Nephron (organoid): Measurements from ENCODE around the gene PPIL6.

Experiments used
- H3K27ac Mint-ChIP-seq, 3 experiments: 2 replicates each; pipeline ENCODE4 v1.8.0; 2020; ENCODE audit warnings: mixed read lengths in 3 of 3, mild to moderate bottlenecking in 2 of 3, moderate library complexity in 1 of 3
- H3K27me3 Mint-ChIP-seq: 2 replicates; pipeline ENCODE4 v1.8.0; 2021; ENCODE audit warnings: low read depth, mild to moderate bottlenecking, moderate library complexity, mixed read lengths
- H3K36me3 Mint-ChIP-seq: 2 replicates; pipeline ENCODE4 v1.8.0; 2020; ENCODE audit warnings: low read depth, mixed read lengths
- H3K4me1 Mint-ChIP-seq: 2 replicates; pipeline ENCODE4 v1.8.0; 2020; ENCODE audit warnings: mixed read lengths
- H3K4me3 Mint-ChIP-seq, 3 experiments: 2 replicates each; pipeline ENCODE4 v1.8.0; 2020; ENCODE audit warnings: mild to moderate bottlenecking in 3 of 3, mixed read lengths in 3 of 3, moderate library complexity in 2 of 3
- H3K9me3 Mint-ChIP-seq: 2 replicates; pipeline ENCODE4 v1.8.0; 2020; ENCODE audit warnings: mixed read lengths
- TF ChIP-seq, protein P1 (sequence below), 3 experiments: fragments of 200-600 bp; sonication (generic); IDR thresholded peaks; one replicate each; pipeline ENCODE4 v1.5.0; 2021; ENCODE audit warnings: antibody characterized with exemption in 3 of 3; ENCODE audit not compliant: unreplicated experiment in 3 of 3

PPIL6 gene

DNA sequence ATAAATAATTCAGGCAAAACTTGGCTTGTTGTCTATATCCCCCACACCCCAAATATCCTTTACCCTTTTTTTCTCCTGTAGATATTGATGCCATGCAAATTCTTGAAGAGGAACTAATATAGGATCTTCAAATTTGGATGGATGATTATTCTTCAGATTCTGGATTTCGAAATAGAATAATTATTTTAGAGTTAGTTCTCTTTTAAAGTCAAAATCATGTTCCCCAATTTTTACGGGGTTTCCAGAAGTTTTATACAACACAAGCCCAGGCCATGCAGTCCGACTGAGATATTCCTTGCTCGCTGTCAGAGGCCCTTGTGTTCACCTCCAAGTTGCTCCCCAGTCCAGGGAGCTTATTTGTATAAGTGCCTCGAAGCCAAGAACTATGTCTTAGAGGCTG, 4.4 kb downstream of the PPIL6 start:
- Mint-ChIP-seq H3K27me3 (no peaks in the 10 kb centered on the region), H3K9me3 (no peaks in the 10 kb centered on the region), H3K27ac (no peak overlapping the region), H3K36me3 (no peaks in the 10 kb centered on the region), H3K4me1 (peaks cover 5% of the 10 kb centered on the region), H3K4me3 (no peak overlapping the region)
- TF ChIP-seq, protein P1, sequence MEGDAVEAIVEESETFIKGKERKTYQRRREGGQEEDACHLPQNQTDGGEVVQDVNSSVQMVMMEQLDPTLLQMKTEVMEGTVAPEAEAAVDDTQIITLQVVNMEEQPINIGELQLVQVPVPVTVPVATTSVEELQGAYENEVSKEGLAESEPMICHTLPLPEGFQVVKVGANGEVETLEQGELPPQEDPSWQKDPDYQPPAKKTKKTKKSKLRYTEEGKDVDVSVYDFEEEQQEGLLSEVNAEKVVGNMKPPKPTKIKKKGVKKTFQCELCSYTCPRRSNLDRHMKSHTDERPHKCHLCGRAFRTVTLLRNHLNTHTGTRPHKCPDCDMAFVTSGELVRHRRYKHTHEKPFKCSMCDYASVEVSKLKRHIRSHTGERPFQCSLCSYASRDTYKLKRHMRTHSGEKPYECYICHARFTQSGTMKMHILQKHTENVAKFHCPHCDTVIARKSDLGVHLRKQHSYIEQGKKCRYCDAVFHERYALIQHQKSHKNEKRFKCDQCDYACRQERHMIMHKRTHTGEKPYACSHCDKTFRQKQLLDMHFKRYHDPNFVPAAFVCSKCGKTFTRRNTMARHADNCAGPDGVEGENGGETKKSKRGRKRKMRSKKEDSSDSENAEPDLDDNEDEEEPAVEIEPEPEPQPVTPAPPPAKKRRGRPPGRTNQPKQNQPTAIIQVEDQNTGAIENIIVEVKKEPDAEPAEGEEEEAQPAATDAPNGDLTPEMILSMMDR (IDR thresholded peaks at IDR 0.05; ENCODE audit: unreplicated experiment in 3 of 3) = no peak

DNA sequence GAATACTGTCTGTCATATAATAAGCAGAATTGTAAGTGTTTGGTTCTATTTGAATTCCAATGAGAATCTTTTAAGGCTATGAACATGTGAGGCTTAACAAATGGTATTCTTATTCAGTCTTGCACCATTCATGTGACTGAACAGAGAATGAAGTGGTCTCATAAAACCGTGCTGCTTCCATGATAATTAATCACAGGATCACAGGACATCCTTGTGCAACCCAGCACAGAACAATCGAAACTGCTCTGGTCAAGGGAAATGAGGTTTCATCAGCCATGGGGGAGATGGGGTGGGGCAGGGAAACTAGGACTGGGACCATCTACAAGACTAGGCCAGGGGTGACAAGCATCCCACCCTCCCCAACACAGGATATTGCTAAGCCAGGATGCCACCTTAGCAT, 6.0 kb downstream of the PPIL6 start:
- no peaks in the 10 kb centered on the region for H3K9me3 Mint-ChIP-seq
- no peaks in the 10 kb centered on the region for H3K36me3 Mint-ChIP-seq
- no peaks in the 10 kb centered on the region for H3K27me3 Mint-ChIP-seq
- peaks cover under 1% of the 10 kb centered on the region for H3K4me1 Mint-ChIP-seq
- no peak overlapping the region for H3K4me3 Mint-ChIP-seq
- TF ChIP-seq, protein P1 (IDR thresholded peaks at IDR 0.05; ENCODE audit: unreplicated experiment in 3 of 3) = no peak
- no peak overlapping the region for H3K27ac Mint-ChIP-seq

DNA sequence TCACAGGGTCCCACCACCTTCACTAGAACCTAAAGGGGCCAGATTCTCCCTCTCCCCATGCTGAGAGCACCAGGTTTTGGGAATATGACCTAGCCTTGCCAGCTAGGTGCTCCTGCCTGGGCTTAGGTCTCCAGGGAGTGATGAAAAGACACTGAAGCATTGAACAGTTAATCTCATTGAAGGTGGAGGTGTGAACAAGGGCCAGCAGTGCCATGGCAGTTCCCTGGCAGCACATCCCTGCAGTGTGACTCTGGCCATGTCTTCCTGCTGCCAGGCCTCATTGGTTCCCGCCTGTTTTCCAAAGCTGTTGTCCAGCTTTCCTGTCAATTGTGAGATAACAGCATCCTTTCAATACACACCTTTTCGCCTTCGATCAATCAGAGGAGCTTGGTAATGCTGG, 10.9 kb downstream of the PPIL6 start:
- Mint-ChIP-seq H3K4me3 (no peak overlapping the region), H3K27me3 (no peaks in the 10 kb centered on the region), H3K4me1 (peaks cover 6% of the 10 kb centered on the region), H3K27ac (peak overlapping the region in 1 of 3 experiments; percentile 16), H3K9me3 (no peaks in the 10 kb centered on the region), H3K36me3 (no peaks in the 10 kb centered on the region)
- TF ChIP-seq, protein P1 (IDR thresholded peaks at IDR 0.05; ENCODE audit: unreplicated experiment in 3 of 3) = no peak

DNA sequence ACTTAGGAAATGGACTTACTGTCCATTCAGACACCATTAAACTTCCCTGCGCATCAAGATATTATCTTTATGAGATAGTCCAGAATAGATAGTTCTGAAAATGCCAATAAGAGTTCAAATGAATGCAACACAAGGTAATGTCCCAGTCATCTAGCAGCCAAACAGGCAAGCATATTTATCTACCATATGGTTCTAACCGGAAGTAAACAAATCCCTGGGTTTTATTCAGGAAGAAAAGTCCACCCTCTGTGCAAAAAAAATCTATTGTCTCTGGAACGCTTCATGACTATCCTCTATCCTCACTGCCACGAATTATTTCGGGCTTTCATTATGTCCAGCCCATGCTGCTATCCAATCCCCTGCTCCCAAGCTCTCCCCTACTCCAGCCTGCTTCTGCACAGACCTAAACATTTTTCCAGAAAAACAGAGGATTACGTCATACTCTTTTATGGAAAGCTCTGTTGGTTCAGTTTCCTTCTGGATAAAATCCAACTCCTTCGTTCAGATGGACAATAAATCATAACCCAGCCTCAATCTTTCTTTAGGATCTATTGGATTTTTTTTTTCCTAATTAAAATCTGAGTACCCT, 11.4 kb downstream of the PPIL6 start:
- TF ChIP-seq, protein P1 (IDR thresholded peaks at IDR 0.05; ENCODE audit: unreplicated experiment in 3 of 3) = no peak
- no peaks in the 10 kb centered on the region for H3K36me3 Mint-ChIP-seq
- H3K4me1 Mint-ChIP-seq = peaks cover 6% of the 10 kb centered on the region
- peak overlapping the region in 2 of 3 experiments; percentile 8 to 16 for H3K27ac Mint-ChIP-seq
- H3K9me3 Mint-ChIP-seq = no peaks in the 10 kb centered on the region
- H3K4me3 Mint-ChIP-seq = no peak overlapping the region
- H3K27me3 Mint-ChIP-seq = no peaks in the 10 kb centered on the region

DNA sequence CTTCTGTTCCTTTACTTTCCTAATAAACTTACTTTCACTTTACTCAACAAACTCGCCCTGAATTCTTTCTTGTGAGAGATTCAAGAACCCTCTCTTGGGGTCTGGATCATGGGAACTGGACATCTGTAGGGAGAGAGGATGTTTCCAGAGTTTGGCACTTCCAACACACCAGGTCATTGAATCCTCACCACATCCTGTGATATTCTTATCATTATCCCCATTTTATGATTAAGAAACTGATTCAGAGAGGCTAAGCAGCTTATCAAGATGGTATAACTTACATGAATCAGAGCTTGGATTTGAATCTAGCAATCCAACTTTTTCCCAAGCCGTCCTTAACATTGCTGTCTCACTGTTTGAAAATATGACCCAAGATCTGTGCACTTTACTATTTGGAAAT, 15.5 kb downstream of the PPIL6 start:
- Mint-ChIP-seq H3K4me1 (peaks cover 6% of the 10 kb centered on the region), H3K36me3 (no peaks in the 10 kb centered on the region), H3K9me3 (no peaks in the 10 kb centered on the region), H3K4me3 (no peak overlapping the region), H3K27ac (no peak overlapping the region), H3K27me3 (no peaks in the 10 kb centered on the region)
- TF ChIP-seq, protein P1 (IDR thresholded peaks at IDR 0.05; ENCODE audit: unreplicated experiment in 3 of 3) = no peak

DNA sequence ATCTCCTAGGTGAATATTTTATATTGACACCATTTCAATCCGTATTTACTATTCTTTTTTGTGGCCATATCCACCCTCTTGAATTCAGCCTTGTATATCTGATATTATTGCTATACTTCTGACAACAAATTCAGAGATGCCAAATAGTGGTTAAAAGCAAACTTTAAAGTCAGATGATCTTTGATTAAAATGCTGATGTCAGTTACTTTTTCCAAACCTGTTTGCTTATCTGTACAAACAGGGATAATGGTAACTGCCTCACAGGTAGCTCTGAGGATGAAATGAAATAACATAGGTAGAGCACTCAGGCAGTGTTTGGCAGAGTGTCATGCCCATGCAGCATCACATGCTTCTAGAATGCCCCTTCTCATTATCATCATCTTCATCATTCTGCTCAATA, 19.2 kb downstream of the PPIL6 start:
- H3K4me3 Mint-ChIP-seq = no peak overlapping the region

More for the DNA sequence above, 19.2 kb downstream of the PPIL6 start:
- no peaks in the 10 kb centered on the region for H3K4me1 Mint-ChIP-seq
- no peaks in the 10 kb centered on the region for H3K27me3 Mint-ChIP-seq
- H3K9me3 Mint-ChIP-seq = no peaks in the 10 kb centered on the region
- TF ChIP-seq, protein P1 (IDR thresholded peaks at IDR 0.05; ENCODE audit: unreplicated experiment in 3 of 3) = no peak
- no peaks in the 10 kb centered on the region for H3K36me3 Mint-ChIP-seq
- no peak overlapping the region for H3K27ac Mint-ChIP-seq
